SHP77 (cell line): ENCODE data around the gene SHISAL1.
"Not testable (repeated sequence)": the region's sequence is repeated elsewhere in the genome, so short reads cannot be mapped to it uniquely, and the experiment has no call there.

Source experiments
- DNase-seq, 2 experiments: peaks; one replicate each; lab custom pipeline; 2025; lab: John Stamatoyannopoulos, UW

SHISAL1 gene

GRCh38 chr22:44302363-44302762 is 10.4 kb downstream of the SHISAL1 start:
- not testable (repeated sequence) for DNase-seq

- DNase-seq, result no peak
Measured at GRCh38 chr22:44301039-44301438, 11.7 kb downstream of the SHISAL1 start.

GRCh38 chr22:44299124-44299523 is 13.6 kb downstream of the SHISAL1 start:
- no peak for DNase-seq

GRCh38 chr22:44298406-44299091 is 14.2 kb downstream of the SHISAL1 start:
- no peak for DNase-seq

- no peak for DNase-seq
Measured at GRCh38 chr22:44297470-44298061, 15.2 kb downstream of the SHISAL1 start.

GRCh38 chr22:44295406-44295805 is 17.3 kb downstream of the SHISAL1 start:
- DNase-seq, result no peak

- no peak for DNase-seq
Measured at GRCh38 chr22:44293876-44294275, 18.9 kb downstream of the SHISAL1 start.

- DNase-seq, result no peak
Measured at GRCh38 chr22:44293034-44293433, 19.7 kb downstream of the SHISAL1 start.

- no peak for DNase-seq
Measured at GRCh38 chr22:44292521-44292920, 20.2 kb downstream of the SHISAL1 start.

GRCh38 chr22:44291674-44292360 is 20.9 kb downstream of the SHISAL1 start:
- DNase-seq, result no peak

GRCh38 chr22:44291265-44291664 is 21.5 kb downstream of the SHISAL1 start:
- DNase-seq, result no peak

- DNase-seq, result no peak
Measured at GRCh38 chr22:44289414-44290171, 23.2 kb downstream of the SHISAL1 start.

- no peak for DNase-seq
Measured at GRCh38 chr22:44288913-44289312, 23.8 kb downstream of the SHISAL1 start.

- no peak for DNase-seq
Measured at GRCh38 chr22:44287741-44288140, 25.0 kb downstream of the SHISAL1 start.

GRCh38 chr22:44287121-44287693 is 25.5 kb downstream of the SHISAL1 start:
- DNase-seq, result no peak

GRCh38 chr22:44286646-44287045 is 26.1 kb downstream of the SHISAL1 start:
- DNase-seq, result no peak

GRCh38 chr22:44284711-44285110 is 28.0 kb downstream of the SHISAL1 start:
- no peak for DNase-seq

GRCh38 chr22:44281768-44282637 is 30.7 kb downstream of the SHISAL1 start:
- DNase-seq, result no peak

- no peak for DNase-seq
Measured at GRCh38 chr22:44280665-44281188, 32.0 kb downstream of the SHISAL1 start.

- DNase-seq, result peak; percentile 66 to 79
Measured at GRCh38 chr22:44279069-44279360, 33.7 kb downstream of the SHISAL1 start.
